ENCODE measurements around the gene DTX1.

DNA sequence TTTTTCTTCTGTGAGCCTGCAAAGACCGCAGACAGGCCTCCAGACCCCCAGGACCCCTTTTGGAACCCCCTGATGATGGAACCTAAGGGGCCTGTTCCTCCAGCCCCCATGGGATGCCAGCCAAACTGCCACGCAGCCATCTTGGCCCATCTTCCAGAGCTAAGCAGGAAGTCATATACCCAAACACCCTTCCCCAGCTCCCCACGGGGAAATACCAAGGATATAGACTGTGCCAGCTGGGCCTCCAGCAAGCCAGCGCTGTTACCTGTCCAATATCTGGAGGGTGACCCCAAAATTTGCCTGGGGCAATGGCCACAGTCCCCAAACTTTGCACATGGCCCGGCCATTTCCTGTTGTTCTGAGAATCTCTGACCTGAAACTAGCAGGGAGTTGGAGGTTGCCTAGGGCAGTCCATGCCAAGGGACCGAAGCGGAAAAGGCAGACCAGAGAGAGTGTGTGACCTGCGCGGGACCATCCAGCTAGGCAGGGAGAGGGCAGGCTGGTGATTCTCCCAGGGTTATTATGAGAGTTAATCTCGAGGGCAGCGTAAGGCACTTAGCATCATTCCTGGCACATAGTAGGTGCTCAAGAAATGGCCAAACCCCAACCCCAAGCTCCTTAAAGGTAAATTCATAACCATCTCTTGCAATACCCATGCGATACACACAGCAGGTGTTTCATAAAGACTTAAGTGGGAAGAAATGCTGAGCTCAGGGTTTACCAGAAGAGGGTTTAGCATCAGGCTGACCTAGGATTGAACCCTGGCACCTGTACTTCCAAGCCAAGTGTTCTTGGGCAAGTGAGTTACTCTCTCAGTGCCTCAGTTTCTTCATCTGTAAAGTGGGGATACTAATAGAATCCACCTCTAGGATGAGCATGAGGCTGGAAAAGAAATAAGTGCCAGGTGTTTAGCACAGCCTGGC is 81.6 kb downstream of the DTX1 start:
- TF ChIP-seq, protein P1, sequence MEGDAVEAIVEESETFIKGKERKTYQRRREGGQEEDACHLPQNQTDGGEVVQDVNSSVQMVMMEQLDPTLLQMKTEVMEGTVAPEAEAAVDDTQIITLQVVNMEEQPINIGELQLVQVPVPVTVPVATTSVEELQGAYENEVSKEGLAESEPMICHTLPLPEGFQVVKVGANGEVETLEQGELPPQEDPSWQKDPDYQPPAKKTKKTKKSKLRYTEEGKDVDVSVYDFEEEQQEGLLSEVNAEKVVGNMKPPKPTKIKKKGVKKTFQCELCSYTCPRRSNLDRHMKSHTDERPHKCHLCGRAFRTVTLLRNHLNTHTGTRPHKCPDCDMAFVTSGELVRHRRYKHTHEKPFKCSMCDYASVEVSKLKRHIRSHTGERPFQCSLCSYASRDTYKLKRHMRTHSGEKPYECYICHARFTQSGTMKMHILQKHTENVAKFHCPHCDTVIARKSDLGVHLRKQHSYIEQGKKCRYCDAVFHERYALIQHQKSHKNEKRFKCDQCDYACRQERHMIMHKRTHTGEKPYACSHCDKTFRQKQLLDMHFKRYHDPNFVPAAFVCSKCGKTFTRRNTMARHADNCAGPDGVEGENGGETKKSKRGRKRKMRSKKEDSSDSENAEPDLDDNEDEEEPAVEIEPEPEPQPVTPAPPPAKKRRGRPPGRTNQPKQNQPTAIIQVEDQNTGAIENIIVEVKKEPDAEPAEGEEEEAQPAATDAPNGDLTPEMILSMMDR (IDR thresholded peaks at IDR 0.05): no peak
- TF ChIP-seq, protein P2, sequence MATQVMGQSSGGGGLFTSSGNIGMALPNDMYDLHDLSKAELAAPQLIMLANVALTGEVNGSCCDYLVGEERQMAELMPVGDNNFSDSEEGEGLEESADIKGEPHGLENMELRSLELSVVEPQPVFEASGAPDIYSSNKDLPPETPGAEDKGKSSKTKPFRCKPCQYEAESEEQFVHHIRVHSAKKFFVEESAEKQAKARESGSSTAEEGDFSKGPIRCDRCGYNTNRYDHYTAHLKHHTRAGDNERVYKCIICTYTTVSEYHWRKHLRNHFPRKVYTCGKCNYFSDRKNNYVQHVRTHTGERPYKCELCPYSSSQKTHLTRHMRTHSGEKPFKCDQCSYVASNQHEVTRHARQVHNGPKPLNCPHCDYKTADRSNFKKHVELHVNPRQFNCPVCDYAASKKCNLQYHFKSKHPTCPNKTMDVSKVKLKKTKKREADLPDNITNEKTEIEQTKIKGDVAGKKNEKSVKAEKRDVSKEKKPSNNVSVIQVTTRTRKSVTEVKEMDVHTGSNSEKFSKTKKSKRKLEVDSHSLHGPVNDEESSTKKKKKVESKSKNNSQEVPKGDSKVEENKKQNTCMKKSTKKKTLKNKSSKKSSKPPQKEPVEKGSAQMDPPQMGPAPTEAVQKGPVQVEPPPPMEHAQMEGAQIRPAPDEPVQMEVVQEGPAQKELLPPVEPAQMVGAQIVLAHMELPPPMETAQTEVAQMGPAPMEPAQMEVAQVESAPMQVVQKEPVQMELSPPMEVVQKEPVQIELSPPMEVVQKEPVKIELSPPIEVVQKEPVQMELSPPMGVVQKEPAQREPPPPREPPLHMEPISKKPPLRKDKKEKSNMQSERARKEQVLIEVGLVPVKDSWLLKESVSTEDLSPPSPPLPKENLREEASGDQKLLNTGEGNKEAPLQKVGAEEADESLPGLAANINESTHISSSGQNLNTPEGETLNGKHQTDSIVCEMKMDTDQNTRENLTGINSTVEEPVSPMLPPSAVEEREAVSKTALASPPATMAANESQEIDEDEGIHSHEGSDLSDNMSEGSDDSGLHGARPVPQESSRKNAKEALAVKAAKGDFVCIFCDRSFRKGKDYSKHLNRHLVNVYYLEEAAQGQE (IDR thresholded peaks at IDR 0.05; ENCODE audit: insufficient read depth in 1 of 2, low read depth in 2 of 2, low read length in 1 of 2): no peak
- TF ChIP-seq POLR2AphosphoS5 (IDR thresholded peaks at IDR 0.05; ENCODE audit: low read depth, low read length): no peak
